Trophoblast cell (in vitro differentiated cells and primary cell): ENCODE data around the gene CCDC102A.

Source experiments
- DNase-seq, 2 donors: peaks; one replicate each; pipeline ENCODE4 v3.0.0-alpha.2; 2016
- H2AFZ ChIP-seq: 2 replicates; pipeline ENCODE4 v1.6.1; 2013; ENCODE audit warnings: low read length, moderate library complexity, mild to moderate bottlenecking; ENCODE audit not compliant: insufficient read depth, poor library complexity
- H2AK5ac ChIP-seq: 2 replicates; pipeline ENCODE4 v1.6.1; 2013; ENCODE audit warnings: mild to moderate bottlenecking, low read length
- H2BK120ac ChIP-seq: 2 replicates; pipeline ENCODE4 v1.6.1; 2013; ENCODE audit warnings: low read length, mild to moderate bottlenecking, moderate library complexity; ENCODE audit not compliant: insufficient read depth, poor library complexity
- H2BK12ac ChIP-seq: 2 replicates; pipeline ENCODE4 v1.6.1; 2013; ENCODE audit warnings: mild to moderate bottlenecking, low read length, moderate library complexity
- H2BK5ac ChIP-seq: 2 replicates; pipeline ENCODE4 v1.6.1; 2013; ENCODE audit warnings: low read length, low read depth, moderate library complexity, mild to moderate bottlenecking; ENCODE audit not compliant: poor library complexity
- H3K14ac ChIP-seq: 2 replicates; pipeline ENCODE4 v1.6.1; 2013; ENCODE audit warnings: mild to moderate bottlenecking, low read length
- H3K18ac ChIP-seq: 2 replicates; pipeline ENCODE4 v1.6.1; 2013; ENCODE audit warnings: mild to moderate bottlenecking, low read length
- H3K23ac ChIP-seq: 2 replicates; pipeline ENCODE4 v1.6.1; 2013; ENCODE audit warnings: low read length
- H3K27ac ChIP-seq: 2 replicates; pipeline ENCODE4 v1.5.1; 2013; ENCODE audit warnings: low read depth, mild to moderate bottlenecking, inconsistent platforms, low read length, moderate library complexity
- H3K27me3 ChIP-seq: 2 replicates; pipeline ENCODE4 v1.6.1; 2013; ENCODE audit warnings: inconsistent platforms, mild to moderate bottlenecking, low read length, moderate library complexity; ENCODE audit not compliant: insufficient read depth
- H3K36me3 ChIP-seq, 2 experiments: 1 replicate in 1 of 2; 2 replicates in 1 of 2; pipeline ENCODE4 v1.6.1; 2013; ENCODE audit warnings: low read length in 2 of 2, mild to moderate bottlenecking in 2 of 2, moderate library complexity in 1 of 2; ENCODE audit not compliant: insufficient read depth in 2 of 2, control insufficient read depth in 1 of 2
- H3K4ac ChIP-seq: 2 replicates; pipeline ENCODE4 v1.6.1; 2013; ENCODE audit warnings: low read depth, mild to moderate bottlenecking, low read length, moderate library complexity
- H3K4me1 ChIP-seq, 2 experiments: 1 replicate in 1 of 2; 2 replicates in 1 of 2; pipeline ENCODE4 v1.6.1; 2013; ENCODE audit warnings: low read length in 2 of 2, mild to moderate bottlenecking in 2 of 2, moderate library complexity in 1 of 2; ENCODE audit not compliant: insufficient read depth in 2 of 2, control insufficient read depth in 1 of 2
- H3K4me2 ChIP-seq: 2 replicates; pipeline ENCODE4 v1.6.1; 2013; ENCODE audit warnings: inconsistent platforms, mild to moderate bottlenecking, low read length, moderate library complexity
- H3K4me3 ChIP-seq: 2 replicates; pipeline ENCODE4 v1.5.1; 2013; ENCODE audit warnings: mild to moderate bottlenecking, low read depth, low read length, inconsistent platforms
- H3K79me1 ChIP-seq: one replicate; pipeline ENCODE4 v1.6.1; 2013; ENCODE audit warnings: low read length
- H3K79me2 ChIP-seq: 2 replicates; pipeline ENCODE4 v1.6.1; 2013; ENCODE audit warnings: low read length, mild to moderate bottlenecking; ENCODE audit not compliant: control insufficient read depth, insufficient read depth, poor library complexity
- H3K9ac ChIP-seq: 2 replicates; pipeline ENCODE4 v1.6.1; 2013; ENCODE audit warnings: mild to moderate bottlenecking, low read length
- H3K9me3 ChIP-seq: 2 replicates; pipeline ENCODE4 v1.6.1; 2013; ENCODE audit warnings: low read depth, mild to moderate bottlenecking, control low read depth, inconsistent platforms, low read length; ENCODE audit not compliant: insufficient read depth
- H4K12ac ChIP-seq: 2 replicates; pipeline ENCODE4 v1.6.1; 2013; ENCODE audit warnings: low read depth, mild to moderate bottlenecking, low read length, moderate library complexity
- H4K8ac ChIP-seq: 2 replicates; pipeline ENCODE4 v1.6.1; 2013; ENCODE audit warnings: low read depth, mild to moderate bottlenecking, low read length, moderate library complexity
- H4K91ac ChIP-seq: one replicate; pipeline ENCODE4 v1.6.1; 2013; ENCODE audit warnings: low read depth, mild to moderate bottlenecking, low read length, moderate library complexity
- WGBS: extraction: QIAGEN DNeasy Blood & Tissue Kit; methylation state at CpG from one replicate; pipeline ENCODE4 v1.1.7; 2013; ENCODE audit warnings: missing lambda C conversion rate; ENCODE audit not compliant: insufficient read length, insufficient coverage; ENCODE audit errors: extremely low coverage; 5-methylcytosine and 5-hydroxymethylcytosine counted together

Gene CCDC102A

GRCh38 chr16:57469917-57470470 is 66.4 kb downstream of the CCDC102A start:
- Histone ChIP-seq H2AFZ (no peak overlapping the region), H3K18ac (no peak overlapping the region), H3K4me1 (peaks cover 3 to 5% of the 10 kb centered on the region in 2 experiments), H3K4me3 (no peak overlapping the region), H3K4me2 (no peak overlapping the region), H3K27ac (peak overlapping the region; percentile 35), H3K27me3 (no peaks in the 10 kb centered on the region), H3K79me1 (peaks cover 6% of the 10 kb centered on the region), H3K79me2 (no peaks in the 10 kb centered on the region), H4K91ac (no peak overlapping the region), H4K12ac (no peak overlapping the region), H3K36me3 (peaks cover 65 to 82% of the 10 kb centered on the region in 2 experiments), H3K14ac (no peak overlapping the region), H2BK12ac (no peak overlapping the region), H3K23ac (no peak overlapping the region), H2AK5ac (no peak overlapping the region), H3K9ac (no peak overlapping the region), H2BK120ac (no peak overlapping the region), H3K4ac (no peak overlapping the region), H3K9me3 (no peaks in the 10 kb centered on the region), H2BK5ac (no peak overlapping the region), H4K8ac (no peak overlapping the region)
- no peak for DNase-seq
- WGBS, result no CpG with 5 or more reads among the region's 9 CpGs

GRCh38 chr16:57469046-57469445 is 67.3 kb downstream of the CCDC102A start:
- Histone ChIP-seq H3K9ac (no peak overlapping the region), H3K9me3 (no peaks in the 10 kb centered on the region), H3K18ac (no peak overlapping the region), H2BK120ac (no peak overlapping the region), H3K23ac (no peak overlapping the region), H2BK12ac (no peak overlapping the region), H3K4ac (no peak overlapping the region), H3K79me1 (peaks cover 6% of the 10 kb centered on the region), H2AFZ (no peak overlapping the region), H3K27ac (no peak overlapping the region), H4K12ac (no peak overlapping the region), H3K36me3 (peaks cover 62 to 81% of the 10 kb centered on the region in 2 experiments), H2BK5ac (no peak overlapping the region), H3K4me1 (peaks cover 3 to 5% of the 10 kb centered on the region in 2 experiments), H3K27me3 (no peaks in the 10 kb centered on the region), H3K4me2 (no peak overlapping the region), H3K79me2 (no peaks in the 10 kb centered on the region), H4K8ac (no peak overlapping the region), H3K14ac (no peak overlapping the region), H4K91ac (no peak overlapping the region), H2AK5ac (no peak overlapping the region), H3K4me3 (no peak overlapping the region)
- no CpG with 5 or more reads among the region's 11 CpGs for WGBS
- DNase-seq, result no peak

- Histone ChIP-seq H3K4me1 (peaks cover 6 to 9% of the 10 kb centered on the region in 2 experiments), H3K23ac (no peak overlapping the region), H2AFZ (no peak overlapping the region), H2BK12ac (no peak overlapping the region), H3K4me2 (no peak overlapping the region), H3K4me3 (no peak overlapping the region), H4K8ac (no peak overlapping the region), H2AK5ac (no peak overlapping the region), H3K27ac (no peak overlapping the region), H4K12ac (no peak overlapping the region), H3K79me2 (peaks cover 3% of the 10 kb centered on the region), H3K18ac (no peak overlapping the region), H4K91ac (no peak overlapping the region), H3K9me3 (no peaks in the 10 kb centered on the region), H3K4ac (no peak overlapping the region), H3K14ac (no peak overlapping the region), H3K9ac (no peak overlapping the region), H3K27me3 (no peaks in the 10 kb centered on the region), H2BK5ac (no peak overlapping the region), H2BK120ac (no peak overlapping the region), H3K36me3 (peaks cover 59 to 80% of the 10 kb centered on the region in 2 experiments), H3K79me1 (peaks cover 6% of the 10 kb centered on the region)
- no CpG with 5 or more reads among the region's 2 CpGs for WGBS
- DNase-seq, result no peak
These were observed 68.0 kb downstream of the CCDC102A start for GRCh38 chr16:57468346-57468745.

- Histone ChIP-seq H2AK5ac (no peak overlapping the region), H2BK5ac (no peak overlapping the region), H3K36me3 (peaks cover 36 to 58% of the 10 kb centered on the region in 2 experiments), H3K27me3 (no peaks in the 10 kb centered on the region), H4K12ac (no peak overlapping the region), H2AFZ (no peak overlapping the region), H4K8ac (no peak overlapping the region), H3K4me1 (peaks cover 6 to 8% of the 10 kb centered on the region in 2 experiments), H3K9ac (no peak overlapping the region), H3K27ac (no peak overlapping the region), H4K91ac (no peak overlapping the region), H2BK120ac (no peak overlapping the region), H3K79me2 (peaks cover 11% of the 10 kb centered on the region), H3K4me2 (no peak overlapping the region), H3K18ac (no peak overlapping the region), H3K4me3 (no peak overlapping the region), H3K14ac (no peak overlapping the region), H3K23ac (no peak overlapping the region), H3K79me1 (peaks cover 5% of the 10 kb centered on the region), H2BK12ac (no peak overlapping the region), H3K4ac (no peak overlapping the region), H3K9me3 (no peaks in the 10 kb centered on the region)
- WGBS, result no CpG with 5 or more reads among the region's 2 CpGs
- DNase-seq, result no peak
These were observed 71.8 kb downstream of the CCDC102A start for GRCh38 chr16:57464523-57464922.
